ENCODE results near the gene PCDHGA2. TPM values are rescaled to one million over a fixed set of nuclear protein-coding genes. Genes with fewer than 3 reads are reported as not detected.

The PCDHGA2 gene
- total and polyA plus RNA-seq, 2 experiments from 2014 or later, result 0.45 to 1.0 TPM

- Histone ChIP-seq H3K4me3 (no peak overlapping the region), H3F3A (replicated peaks; ENCODE audit: low read depth) (0 out of 2 replicates have a peak, but pooled peaks cover 3% of the 10 kb centered on the region), H2AFZ (no peak overlapping the region), H3K27me3 (ENCODE audit: insufficient read depth) (no peaks in the 10 kb centered on the region), H3K9me2 (ENCODE audit: insufficient read depth) (no peaks in the 10 kb centered on the region), H4K20me1 (replicated peaks; ENCODE audit: insufficient read depth) (no peaks in the 10 kb centered on the region), H3K27ac (ENCODE audit: low read depth) (no peak overlapping the region), H3K4me1 (ENCODE audit: insufficient read depth) (peaks cover 17% of the 10 kb centered on the region; the same call in 1 of the 2 replicates), H3K4me2 (no peak overlapping the region), H3K79me2 (replicated peaks; ENCODE audit: insufficient read depth) (no peaks in the 10 kb centered on the region), H3K36me3 (ENCODE audit: insufficient read depth) (peaks cover 4% of the 10 kb centered on the region; the same call in 1 of the 2 replicates)
- ATAC-seq (no peak), DNase-seq (ENCODE audit: low spot score) (no peak)
- peaks cover 73% of the 10 kb centered on the region for H3K36me3 Mint-ChIP-seq (ENCODE audit: low read depth)
- H3K4me1 Mint-ChIP-seq, result peaks cover 14% of the 10 kb centered on the region
- no peak overlapping the region for H3K4me3 Mint-ChIP-seq
- H3K9me3 Mint-ChIP-seq, result peaks cover 73% of the 10 kb centered on the region
- H3K27me3 Mint-ChIP-seq (ENCODE audit: insufficient read depth, low read depth, poor library complexity), result peaks cover 13% of the 10 kb centered on the region
- TF ChIP-seq JUNB (IDR thresholded peaks at IDR 0.05; ENCODE audit: unreplicated experiment) (no peak), ZNF462 (CRISPR knock-in tag; IDR thresholded peaks at IDR 0.05) (no peak), ZNF331 (CRISPR knock-in tag; IDR thresholded peaks at IDR 0.05; ENCODE audit: low read depth) (no peak), CREB1 (CRISPR knock-in tag; IDR thresholded peaks at IDR 0.05; ENCODE audit: low read depth) (no peak), ZNF114 (CRISPR knock-in tag; IDR thresholded peaks at IDR 0.05) (no peak), POLR2AphosphoS5 (IDR thresholded peaks at IDR 0.05; ENCODE audit: low read depth) (no peak), EZH2phosphoT487 (IDR thresholded peaks at IDR 0.05; ENCODE audit: unreplicated experiment) (no peak), CTCF (conservative IDR thresholded peaks at IDR 0.05; ENCODE audit: low read depth in 2 of 2) (no peak)
- H3K27ac Mint-ChIP-seq, result no peak overlapping the region
Observed at GRCh38 chr5:141360685-141361084, 22.1 kb downstream of the PCDHGA2 start.

Data from GM23338 (cell line).